ENCODE data around the gene THUMPD3.
A peak's percentile ranks its signal among the peaks of the same experiment; 100 is the strongest.

THUMPD3 gene

DNA sequence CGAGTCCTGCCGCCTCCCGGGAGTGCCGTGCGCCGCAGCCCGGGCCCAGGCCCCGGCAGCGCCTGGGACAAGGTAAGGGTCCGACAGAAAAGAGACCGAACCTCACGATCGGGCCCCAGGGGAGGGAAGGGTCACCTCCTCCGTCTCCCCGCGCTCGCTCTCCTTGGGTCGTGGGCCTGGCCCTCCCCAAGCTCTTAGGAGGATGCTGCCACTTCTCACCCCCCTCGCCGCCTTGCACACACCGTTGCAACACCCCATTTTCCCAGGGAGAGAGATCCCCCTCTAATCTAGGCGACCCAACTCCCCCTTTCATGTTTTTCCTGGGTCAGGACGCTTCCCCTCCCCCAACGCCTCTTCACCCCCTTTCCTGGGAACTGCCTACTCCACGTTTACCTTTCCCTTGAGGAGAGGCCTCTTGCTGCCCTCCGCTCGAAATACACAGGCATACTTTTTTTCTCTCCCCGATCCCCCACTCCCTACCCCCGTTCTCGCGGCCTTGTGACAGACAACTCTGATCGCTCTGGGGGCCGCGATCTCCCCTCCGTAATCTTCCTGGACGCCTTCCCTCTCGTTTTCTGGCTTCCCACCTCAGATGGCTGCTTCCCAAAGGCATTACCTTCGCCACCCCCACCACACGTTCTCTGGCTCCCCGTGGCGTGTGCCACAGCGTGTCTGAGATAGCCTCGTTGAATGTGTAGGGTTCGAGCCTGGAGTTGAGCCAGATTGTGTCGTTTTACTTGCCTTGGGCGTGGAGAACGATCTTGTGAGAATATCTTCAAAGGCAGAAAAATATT lies 35.2 kb downstream of the THUMPD3 start:
- peak; percentile 13 for DNase-seq (ENCODE audit: low read depth)

DNA sequence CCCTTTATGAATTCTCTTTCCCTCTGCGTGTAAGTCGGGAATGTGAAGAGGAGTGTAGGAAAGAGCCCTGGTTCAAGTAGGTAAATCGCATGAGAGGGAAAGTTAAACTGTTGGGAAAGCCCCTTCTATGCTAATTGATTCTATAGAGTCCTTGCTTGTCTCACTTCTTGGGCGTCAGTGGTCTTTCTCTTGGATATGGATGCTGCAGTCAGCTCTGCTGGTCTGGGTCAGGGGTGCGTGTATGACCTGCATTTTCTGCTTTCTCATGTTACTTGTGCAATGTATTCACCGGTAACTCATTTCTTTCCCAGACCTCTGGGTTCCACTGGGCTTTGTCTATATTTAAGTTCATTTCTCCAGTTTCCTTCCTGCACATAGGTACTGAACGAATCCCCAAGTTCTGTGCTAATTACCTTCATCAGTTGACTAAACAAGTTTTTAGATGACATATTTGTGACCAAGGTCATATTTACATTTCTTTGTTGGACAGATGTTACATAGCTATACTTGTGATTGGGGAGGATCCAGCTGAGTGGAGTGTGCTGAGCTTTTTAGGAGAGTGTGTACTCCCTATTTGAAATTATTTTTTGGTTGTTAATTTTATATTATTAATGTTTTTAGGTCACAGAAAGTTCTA lies 36.0 kb downstream of the THUMPD3 start:
- DNase-seq (ENCODE audit: low read depth) = peak; percentile 6

- no peak for DNase-seq (ENCODE audit: low read depth)
These were observed 36.5 kb downstream of the THUMPD3 start for GRCh38 chr3:9399337-9399703.

DNA sequence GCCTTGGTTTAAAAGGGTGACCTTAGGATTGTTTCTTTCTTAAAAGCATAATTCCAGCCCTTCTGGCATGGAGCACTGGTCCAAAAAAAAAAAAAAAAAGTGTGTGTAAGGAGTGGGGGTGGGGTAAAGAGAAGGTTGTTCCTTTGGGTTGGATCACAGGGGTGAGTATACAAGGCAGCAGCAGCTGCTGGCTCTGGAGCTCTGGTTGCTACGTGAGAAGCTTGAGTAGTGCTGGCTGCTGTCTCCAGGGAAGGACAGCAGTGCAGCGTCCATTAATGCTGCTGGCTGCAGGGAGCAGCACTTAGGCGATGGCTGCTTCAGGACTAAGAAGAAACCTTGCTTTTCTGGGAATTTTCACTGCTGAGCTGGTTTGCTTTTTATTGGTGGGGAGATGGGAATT lies 36.9 kb downstream of the THUMPD3 start:
- DNase-seq (ENCODE audit: low read depth) = no peak

DNA sequence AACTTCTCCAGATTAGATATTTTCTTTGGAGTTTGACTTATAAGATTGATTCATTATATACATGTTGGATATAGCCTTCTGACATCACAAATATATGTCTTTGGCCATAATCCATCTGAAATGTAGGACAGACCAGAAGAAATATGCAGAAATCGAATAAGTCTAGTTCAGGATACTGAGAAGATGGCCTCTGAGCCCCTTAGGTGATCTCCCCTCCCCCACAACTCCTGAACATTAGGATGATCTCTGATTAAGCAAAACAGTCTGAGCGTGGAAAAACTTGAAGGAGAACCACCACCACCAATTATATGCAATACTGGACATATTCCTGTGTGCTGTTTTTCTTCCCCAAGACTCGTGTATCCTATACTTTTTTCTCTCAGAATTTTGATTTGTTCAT lies 37.8 kb downstream of the THUMPD3 start:
- DNase-seq (ENCODE audit: low read depth) = no peak

- DNase-seq (ENCODE audit: low read depth) = no peak
These were observed 39.1 kb downstream of the THUMPD3 start for GRCh38 chr3:9401986-9402385.

DNA sequence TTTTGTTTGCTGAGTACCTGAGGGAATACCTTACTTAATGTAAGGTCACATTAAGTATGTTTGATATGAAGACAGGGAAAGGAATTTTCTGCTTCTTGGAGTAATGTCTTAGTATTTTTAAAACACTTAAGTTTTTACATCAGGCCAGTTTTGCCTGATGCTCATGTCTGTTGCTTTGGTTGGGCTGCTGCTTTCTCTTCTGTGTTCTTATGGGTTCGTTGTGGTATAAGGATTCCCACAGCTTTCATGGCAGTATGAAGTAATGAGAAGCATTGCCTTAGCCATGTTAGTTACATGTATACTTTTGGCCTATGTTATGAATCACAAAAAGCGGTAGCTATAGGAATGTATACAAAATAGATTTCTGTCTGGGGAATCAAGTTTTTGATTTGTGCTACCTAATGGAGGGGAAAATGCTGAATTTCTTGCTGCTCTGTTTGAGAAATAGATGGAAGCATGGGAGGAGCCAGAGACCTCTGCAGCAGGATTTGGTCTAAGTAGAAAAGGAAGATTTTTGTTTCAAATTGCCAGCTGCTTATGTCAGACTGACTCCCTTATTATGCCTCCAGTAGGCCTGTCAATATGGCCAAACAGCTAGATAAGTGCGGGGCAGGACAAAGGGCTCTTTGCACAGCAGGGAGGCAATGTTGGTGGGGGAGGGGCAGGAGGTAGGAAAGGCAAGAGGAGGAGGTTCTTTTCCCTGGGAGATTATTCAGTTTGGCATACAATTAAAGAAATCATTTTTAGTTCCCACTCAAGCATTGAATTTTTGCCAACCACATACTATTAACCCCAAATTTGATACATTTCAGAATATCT lies 39.8 kb downstream of the THUMPD3 start:
- DNase-seq (ENCODE audit: low read depth) = no peak

- DNase-seq (ENCODE audit: low read depth) = no peak
These were observed 40.6 kb downstream of the THUMPD3 start for GRCh38 chr3:9403463-9403862.

- DNase-seq (ENCODE audit: low read depth) = no peak
These were observed 41.8 kb downstream of the THUMPD3 start for GRCh38 chr3:9404680-9405079.

- no peak for DNase-seq (ENCODE audit: low read depth)
These were observed 42.9 kb downstream of the THUMPD3 start for GRCh38 chr3:9405756-9406155.

- no peak for DNase-seq (ENCODE audit: low read depth)
These were observed 44.2 kb downstream of the THUMPD3 start for GRCh38 chr3:9406856-9407626.

- DNase-seq (ENCODE audit: low read depth) = no peak
These were observed 45.2 kb downstream of the THUMPD3 start for GRCh38 chr3:9408061-9408460.

DNA sequence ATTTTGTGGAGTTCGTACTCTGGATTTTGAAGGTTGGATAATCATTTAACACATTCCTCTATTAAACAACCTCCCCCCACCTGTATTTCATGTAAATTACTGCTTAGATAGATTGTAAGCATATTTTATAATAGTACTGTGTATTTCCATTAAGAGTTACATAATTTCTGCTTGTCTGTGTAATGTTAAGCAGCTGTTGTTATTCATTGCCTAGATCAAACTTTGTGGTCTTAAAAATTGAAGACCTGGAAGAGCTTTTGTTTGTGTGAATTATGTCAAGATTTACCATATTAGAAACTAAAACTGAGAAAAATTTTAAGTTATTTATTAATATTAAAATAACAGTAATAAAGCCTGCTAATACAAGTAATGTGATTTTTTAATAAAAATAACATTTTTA lies 45.7 kb downstream of the THUMPD3 start:
- no peak for DNase-seq (ENCODE audit: low read depth)

- no peak for DNase-seq (ENCODE audit: low read depth)
These were observed 47.4 kb downstream of the THUMPD3 start for GRCh38 chr3:9409981-9410854.

GRCh38 chr3:9411302-9411701 lies 48.4 kb downstream of the THUMPD3 start:
- DNase-seq (ENCODE audit: low read depth) = no peak

- DNase-seq (ENCODE audit: low read depth) = no peak
These were observed 49.4 kb downstream of the THUMPD3 start for GRCh38 chr3:9412293-9412692.

DNA sequence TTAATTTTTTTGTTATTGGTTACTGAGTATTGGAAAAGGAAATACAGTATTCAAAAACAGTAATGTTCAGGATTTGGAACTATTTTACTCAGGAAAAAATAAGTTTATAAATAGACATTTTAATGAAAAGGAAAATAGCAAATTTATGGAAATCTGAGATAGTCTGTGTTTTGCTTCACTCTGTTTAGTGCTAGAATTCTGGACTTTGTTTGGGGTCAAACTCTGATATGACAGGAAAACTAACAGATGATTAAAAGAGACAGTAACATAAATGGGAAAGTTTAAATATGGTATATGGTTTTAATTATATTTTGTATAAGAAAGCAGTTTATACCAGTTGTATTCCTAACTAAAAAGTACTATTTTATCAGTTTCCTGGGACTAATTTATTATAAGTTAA lies 52.0 kb downstream of the THUMPD3 start:
- no peak for DNase-seq (ENCODE audit: low read depth)

- DNase-seq (ENCODE audit: low read depth) = no peak
These were observed 52.8 kb downstream of the THUMPD3 start for GRCh38 chr3:9415485-9416138.

- DNase-seq (ENCODE audit: low read depth) = no peak
These were observed 53.4 kb downstream of the THUMPD3 start for GRCh38 chr3:9416139-9416780.

Data from activated T-helper 9 cell treated with anti-CD3 and anti-CD28 coated beads, Interleukin-2, amount 50 U/mL, for 16 hours (primary cell).